ENCODE data around the gene CYBRD1.
"Not testable (repeated sequence)": the region's sequence is repeated elsewhere in the genome, so short reads cannot be mapped to it uniquely, and the experiment has no call there.

The CYBRD1 gene, protein sequence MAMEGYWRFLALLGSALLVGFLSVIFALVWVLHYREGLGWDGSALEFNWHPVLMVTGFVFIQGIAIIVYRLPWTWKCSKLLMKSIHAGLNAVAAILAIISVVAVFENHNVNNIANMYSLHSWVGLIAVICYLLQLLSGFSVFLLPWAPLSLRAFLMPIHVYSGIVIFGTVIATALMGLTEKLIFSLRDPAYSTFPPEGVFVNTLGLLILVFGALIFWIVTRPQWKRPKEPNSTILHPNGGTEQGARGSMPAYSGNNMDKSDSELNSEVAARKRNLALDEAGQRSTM

GRCh38 chr2:171522052-171522787, at the start of gene CYBRD1:
CYBRD1 (plus strand) TSS chr2:171522474; CDS start chr2:171522546, 72 bp downstream.
- DNase-seq: peak; percentile 88

DNA sequence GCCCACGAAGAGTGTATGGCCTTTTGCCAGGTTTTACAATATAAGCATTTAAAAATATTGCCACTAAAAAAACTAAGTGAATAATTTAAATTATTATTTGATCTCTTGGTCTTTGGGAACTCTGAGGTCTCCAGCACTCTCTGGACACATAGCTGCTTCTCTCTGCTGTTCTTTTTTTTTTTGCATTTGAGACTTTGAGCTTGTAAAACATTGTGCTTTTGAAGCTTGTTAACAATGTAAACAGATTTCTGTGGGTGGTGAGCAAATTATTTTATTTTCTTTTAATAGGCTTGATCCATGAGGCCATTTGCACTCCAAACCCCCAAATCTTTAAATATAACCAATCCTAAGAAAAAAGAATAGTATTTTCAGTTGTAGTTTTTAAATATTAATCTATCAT, 46.3 kb upstream of the CYBRD1 start:
- no peak for DNase-seq

DNA sequence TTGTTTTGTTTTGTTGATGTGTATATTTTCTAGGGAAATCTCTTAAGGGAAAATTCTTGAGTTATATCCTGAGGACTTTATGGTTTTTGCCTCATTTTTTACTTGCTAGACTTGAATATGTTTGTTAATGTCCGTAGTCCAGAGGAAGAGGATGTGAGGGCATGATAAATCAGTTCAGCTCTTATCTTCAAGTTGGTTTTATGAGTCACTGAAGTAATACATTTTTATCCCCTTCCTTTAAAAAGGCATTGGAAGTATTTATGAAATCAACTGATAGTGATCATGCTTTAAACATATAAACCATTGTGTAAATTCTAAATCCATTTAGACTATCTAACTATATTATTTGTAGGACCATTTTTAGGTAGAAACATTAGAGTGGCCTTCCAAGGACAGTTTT, 43.9 kb upstream of the CYBRD1 start:
- no peak for DNase-seq

- DNase-seq: no peak
Measured at GRCh38 chr2:171479154-171479814, 43.0 kb upstream of the CYBRD1 start.

DNA sequence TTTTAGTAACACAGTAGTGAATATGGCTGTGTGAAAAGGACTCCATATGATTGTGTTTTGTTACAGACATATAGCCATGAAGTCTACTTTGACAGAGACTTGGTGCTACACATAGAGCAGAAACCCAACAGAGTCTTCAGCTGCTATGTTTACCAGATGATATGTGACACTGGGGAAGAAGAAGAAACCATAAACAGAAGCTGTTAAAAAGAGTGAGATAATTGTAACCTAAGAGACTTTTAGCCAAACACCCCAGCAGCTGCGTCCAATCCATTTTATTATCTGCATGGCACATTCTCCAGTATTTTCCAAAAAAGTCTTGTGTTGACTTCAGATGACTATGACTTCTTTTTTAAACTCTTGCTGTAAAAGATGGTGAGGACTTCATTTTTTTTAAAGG, 41.4 kb upstream of the CYBRD1 start:
- no peak for DNase-seq

GRCh38 chr2:171482308-171482707, 40.0 kb upstream of the CYBRD1 start:
- DNase-seq: no peak

GRCh38 chr2:171482877-171483276, 39.4 kb upstream of the CYBRD1 start:
- no peak for DNase-seq

DNA sequence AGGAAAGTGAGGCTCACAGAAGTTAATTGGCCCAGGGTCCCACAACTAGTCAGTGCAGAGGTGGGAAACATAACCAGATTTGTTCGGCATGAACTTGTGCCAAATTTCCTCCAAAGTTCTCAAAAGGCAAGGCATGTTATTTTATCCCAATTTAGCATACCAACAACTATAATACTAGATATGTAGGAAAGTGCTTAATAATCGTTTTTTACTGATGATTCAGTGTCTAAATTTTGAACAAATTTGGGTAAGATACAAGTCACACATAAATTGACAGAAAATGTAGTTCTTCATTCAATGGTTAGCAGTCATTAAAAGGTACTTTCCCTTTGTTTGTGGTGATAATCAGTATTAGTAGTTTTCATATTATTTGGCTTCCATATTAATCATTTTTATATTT, 38.5 kb upstream of the CYBRD1 start:
- no peak for DNase-seq

GRCh38 chr2:171485116-171485515, 37.2 kb upstream of the CYBRD1 start:
- DNase-seq: no peak

GRCh38 chr2:171487201-171487600, 35.1 kb upstream of the CYBRD1 start:
- DNase-seq: no peak

GRCh38 chr2:171487803-171488259, 34.4 kb upstream of the CYBRD1 start:
- no peak for DNase-seq

DNA sequence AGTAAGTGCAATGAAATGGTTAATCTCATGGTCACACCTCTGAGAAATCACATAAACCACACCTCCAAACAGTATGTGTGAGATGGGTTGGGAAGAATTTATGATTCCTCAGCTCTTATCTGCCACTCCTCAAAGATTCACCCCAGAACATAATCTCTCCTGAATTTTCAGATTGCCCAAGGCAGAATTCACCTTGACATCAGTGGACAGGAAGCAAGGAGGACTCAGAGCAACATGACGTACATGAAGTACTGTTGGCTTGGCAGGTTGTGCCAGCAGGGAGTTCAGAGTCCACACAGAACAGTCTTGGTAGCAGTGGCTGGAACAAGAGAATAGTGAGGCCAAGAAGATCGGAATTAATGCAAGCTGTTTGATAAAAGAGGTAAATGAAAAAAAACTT, 31.7 kb upstream of the CYBRD1 start:
- no peak for DNase-seq

DNA sequence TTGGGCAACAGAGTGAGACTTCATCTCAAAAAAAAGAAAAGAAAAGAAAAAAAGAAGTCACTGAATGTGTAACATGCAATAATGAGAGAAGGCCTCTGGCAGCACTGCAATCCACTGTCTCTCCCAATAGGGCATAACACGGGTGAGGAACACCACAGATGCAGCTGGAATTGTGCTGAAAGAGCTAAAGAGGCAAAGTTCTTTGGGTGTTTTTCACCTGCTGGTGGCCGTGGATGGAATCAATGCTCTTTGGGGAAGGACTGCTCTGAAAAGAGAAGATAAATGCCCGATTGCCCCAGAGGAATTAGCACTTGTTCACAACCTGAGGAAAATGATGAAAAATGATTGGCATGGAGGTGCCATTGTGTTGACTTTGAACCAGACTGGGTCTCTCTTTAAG, 31.0 kb upstream of the CYBRD1 start:
- no peak for DNase-seq

- DNase-seq: no peak
Measured at GRCh38 chr2:171492664-171493063, 29.6 kb upstream of the CYBRD1 start.

GRCh38 chr2:171497664-171498063, 24.6 kb upstream of the CYBRD1 start:
- DNase-seq: not testable (repeated sequence)

GRCh38 chr2:171505374-171505773, 16.9 kb upstream of the CYBRD1 start:
- no peak for DNase-seq

GRCh38 chr2:171509945-171510731, 12.1 kb upstream of the CYBRD1 start:
- no peak for DNase-seq

GRCh38 chr2:171512014-171512413, 10.3 kb upstream of the CYBRD1 start:
- DNase-seq: no peak

- no peak for DNase-seq
Measured at GRCh38 chr2:171512683-171513195, 9.5 kb upstream of the CYBRD1 start.

- DNase-seq: no peak
Measured at GRCh38 chr2:171513719-171514160, 8.5 kb upstream of the CYBRD1 start.

DNA sequence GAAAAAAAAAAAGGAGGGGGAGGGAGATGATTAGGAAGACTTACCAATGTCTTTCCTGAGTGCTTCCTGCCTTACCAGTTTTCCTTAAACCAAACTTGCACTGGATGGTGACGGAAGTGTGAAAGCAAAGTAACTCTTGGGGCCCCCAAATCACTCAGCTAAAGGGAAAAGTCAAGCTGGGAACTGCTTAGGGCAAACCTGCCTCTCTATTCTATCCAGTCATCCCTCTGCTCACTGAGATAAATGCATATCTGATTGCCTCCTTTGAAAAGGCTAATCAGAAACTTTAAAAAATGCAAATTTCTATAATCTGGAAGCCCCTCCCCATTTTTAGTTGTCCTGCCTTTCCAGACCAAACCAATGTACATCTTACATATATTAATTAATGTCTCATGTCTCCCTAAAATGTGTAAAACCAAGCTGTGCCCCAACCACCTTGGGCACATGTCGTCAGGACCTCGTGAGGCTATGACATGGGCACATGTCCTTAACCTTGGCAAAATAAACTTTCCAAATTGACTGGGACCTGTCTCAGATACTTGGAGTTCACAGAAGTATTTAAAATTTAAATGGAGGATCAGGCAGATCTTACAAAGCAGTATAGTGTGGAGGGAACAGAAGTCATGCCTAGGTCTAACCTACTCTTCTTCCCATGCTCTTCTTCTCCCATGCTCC, 7.2 kb upstream of the CYBRD1 start:
- DNase-seq: no peak

DNA sequence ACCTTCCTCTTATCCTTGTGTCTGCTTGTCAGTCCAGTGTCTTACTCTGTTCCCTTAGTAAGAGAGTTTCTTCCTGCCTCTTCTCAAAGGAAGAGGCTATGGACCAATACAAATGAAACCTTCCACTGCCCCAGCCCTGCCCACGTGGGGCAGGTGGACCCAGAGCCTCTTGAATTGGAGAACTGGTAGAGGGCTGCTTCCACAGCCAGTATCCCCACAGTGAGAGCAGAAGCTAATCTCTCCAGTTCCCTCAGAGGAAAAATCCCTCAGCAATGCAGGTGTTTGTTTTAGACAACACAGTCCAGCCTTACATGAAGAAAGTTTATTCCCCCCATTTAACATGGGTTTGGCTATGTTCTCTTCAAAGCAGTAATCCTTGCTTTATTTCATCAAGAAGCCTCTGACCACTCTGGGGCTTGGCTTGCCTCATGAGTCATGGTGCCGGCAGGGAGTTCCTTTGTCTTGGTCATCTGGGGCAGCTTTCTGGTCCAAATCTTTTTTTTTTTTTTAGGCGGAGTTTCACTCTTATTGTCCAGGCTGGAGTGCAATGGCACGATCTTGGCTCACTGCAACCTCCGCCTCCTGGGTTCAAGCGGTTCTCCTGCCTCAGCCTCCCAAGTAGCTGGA, 6.5 kb upstream of the CYBRD1 start:
- DNase-seq: peak; percentile 74
